K562 (cell line): ENCODE results near the gene DCAF17. TPM values are rescaled to one million over a fixed set of nuclear protein-coding genes. Genes with fewer than 3 reads are reported as not detected.

Experiments used
- ATAC-seq: fragments of 200-7000 bp; cut with Tn5 transposase; 3 replicates; pipeline ENCODE4 v1.9.1; 2020; ENCODE audit warnings: moderate library complexity
- BruUV-seq: library from RNA; stranded (reverse); fragments of 400-500 nt; replicated peaks from 2 replicates; lab custom pipeline; 2021; lab: Mats Ljungman, UMichigan
- CTCF ChIA-PET: fragments of 300-600 bp; formaldehyde crosslinking; extraction: SDS; loops from one replicate; lab custom pipeline; 2021; ENCODE audit warnings: low intra/inter-chr PET ratio; lab: Yijun Ruan, JAX
- POLR2A ChIA-PET: fragments of 300-600, 350-650 bp; sonication (Branson Sonifier 250); formaldehyde crosslinking; extraction: SDS; loops from one replicate; lab custom pipeline; 2021; ENCODE audit warnings: antibody characterized with exemption, inconsistent platforms; lab: Yijun Ruan, JAX
- DNase-seq, 4 experiments: peaks; one replicate each; pipeline versions ENCODE4 v3.0.0 to v3.0.0-alpha.2; 2011 to 2018; ENCODE audit warnings: low spot score in 3 of 4, mixed read lengths in 3 of 4; ENCODE audit errors: extremely low read depth in 1 of 4
- FAIRE-seq: peaks from 2 replicates; lab custom pipeline; 2011; peaks lifted over from hg19 to GRCh38; lab: Jason Lieb, UNC
- H2AFZ ChIP-seq: 2 replicates; pipeline ENCODE4 v1.6.0; 2011; ENCODE audit warnings: low read depth, low read length, control low read depth, inconsistent platforms
- H3K27ac ChIP-seq: fragments of 200-600 bp; 3 replicates; pipeline ENCODE4 v1.8.0; 2011; ENCODE audit warnings: low read depth, mild to moderate bottlenecking, control low read depth, inconsistent platforms, low read length, moderate library complexity, mixed read lengths; ENCODE audit errors: extremely low read depth
- H3K27me3 ChIP-seq, 2 experiments: fragments of 300-600 bp in 1 of 2; 2 replicates in 1 of 2; 3 replicates in 1 of 2; pipeline versions ENCODE4 v1.6.0 to v1.8.0; 2011; ENCODE audit warnings: inconsistent platforms in 2 of 2, low read length in 2 of 2, mild to moderate bottlenecking in 1 of 2, mixed read lengths in 1 of 2, moderate library complexity in 1 of 2; ENCODE audit not compliant: control insufficient read depth in 2 of 2, insufficient read depth in 2 of 2
- H3K36me3 ChIP-seq: fragments of 300-600 bp; 3 replicates; pipeline ENCODE4 v1.8.0; 2011; ENCODE audit warnings: mild to moderate bottlenecking, low read length, inconsistent platforms; ENCODE audit not compliant: control insufficient read depth, insufficient read depth
- H3K4me1 ChIP-seq, 2 experiments: fragments of 200-600 bp in 1 of 2; replicated peaks in 1 of 2; 2 replicates in 1 of 2; 3 replicates in 1 of 2; pipeline versions ENCODE4 v1.5.1 to v1.8.0; 2011; ENCODE audit warnings: inconsistent platforms in 2 of 2, low read length in 2 of 2, mild to moderate bottlenecking in 1 of 2, mixed read lengths in 1 of 2, moderate library complexity in 1 of 2; ENCODE audit not compliant: control insufficient read depth in 2 of 2, insufficient read depth in 2 of 2
- H3K4me2 ChIP-seq: 2 replicates; pipeline ENCODE4 v1.6.1; 2011; ENCODE audit warnings: low read length, control low read depth, inconsistent platforms, mixed read lengths; ENCODE audit not compliant: insufficient read depth
- H3K4me3 ChIP-seq: fragments of 200-600 bp; sonication (generic), shearing (Covaris generic); 2 replicates; pipeline ENCODE4 v1.5.1; 2016; ENCODE audit warnings: control low read depth, inconsistent platforms
- H3K79me2 ChIP-seq: fragments of 200-600 bp; 3 replicates; pipeline ENCODE4 v1.8.0; 2011; ENCODE audit warnings: low read length, inconsistent platforms; ENCODE audit not compliant: control insufficient read depth, insufficient read depth
- H3K9ac ChIP-seq, 2 experiments: 2 replicates each; pipeline versions ENCODE4 v1.6.0 to v1.6.1; 2011; ENCODE audit warnings: low read depth in 2 of 2, low read length in 2 of 2, control low read depth in 1 of 2, inconsistent platforms in 1 of 2, mild to moderate bottlenecking in 1 of 2, mixed read lengths in 1 of 2; ENCODE audit not compliant: insufficient read depth in 1 of 2
- H3K9me1 ChIP-seq: one replicate; pipeline ENCODE4 v1.6.0; 2011; ENCODE audit warnings: inconsistent platforms, mild to moderate bottlenecking, low read length, moderate library complexity; ENCODE audit not compliant: control insufficient read depth, insufficient read depth
- H3K9me3 ChIP-seq: replicated peaks from 2 replicates; pipeline ENCODE4 v1.5.1; 2011; ENCODE audit warnings: low read depth, low read length, inconsistent platforms; ENCODE audit not compliant: control insufficient read depth, insufficient read depth
- H4K20me1 ChIP-seq: replicated peaks from 2 replicates; pipeline ENCODE4 v1.6.1; 2011; ENCODE audit warnings: low read length, inconsistent platforms, mixed read lengths; ENCODE audit not compliant: control insufficient read depth, insufficient read depth
- CBX8 ChIP-seq: fragments of 200-600 bp; sonication (generic); IDR thresholded peaks from 2 replicates; pipeline ENCODE4 v1.6.1; 2012; ENCODE audit warnings: borderline replicate concordance, mixed run types, low read depth, mild to moderate bottlenecking, moderate library complexity, mixed read lengths, low read length, control low read depth, inconsistent platforms; ENCODE audit not compliant: poor library complexity, severe bottlenecking; ENCODE audit errors: extremely low read depth
- CEBPB ChIP-seq: fragments of 450-650 bp; IDR thresholded peaks from 2 replicates; pipeline ENCODE4 v1.6.1; 2016; ENCODE audit warnings: missing genetic modification characterization, missing compliant biosample characterization
- KAT7 ChIP-seq: sonication (generic); formaldehyde crosslinking; IDR thresholded peaks from 2 replicates; pipeline ENCODE4 v1.8.0; 2022; ENCODE audit warnings: missing genetic modification reagents, mild to moderate bottlenecking, borderline replicate concordance
- NFIC ChIP-seq: fragments of 450-650 bp; IDR thresholded peaks from 2 replicates; pipeline ENCODE4 v1.6.1; 2017; ENCODE audit warnings: mild to moderate bottlenecking, inconsistent platforms
- SIRT6 ChIP-seq: IDR thresholded peaks from one replicate; pipeline ENCODE4 v1.6.1; 2012; ENCODE audit warnings: low read depth, mild to moderate bottlenecking, control low read depth, inconsistent platforms, low read length, moderate library complexity
- SPI1 ChIP-seq: IDR thresholded peaks from 2 replicates; pipeline ENCODE4 v1.6.1; 2011; ENCODE audit warnings: low read depth, low read length, control low read depth, borderline replicate concordance
- TAF9B ChIP-seq: fragments of 450-650 bp; IDR thresholded peaks from 2 replicates; pipeline ENCODE4 v1.6.1; 2018; ENCODE audit warnings: mild to moderate bottlenecking; ENCODE audit not compliant: partially characterized antibody
- ZBTB7A ChIP-seq: IDR thresholded peaks from 2 replicates; pipeline ENCODE4 v1.6.1; 2011; ENCODE audit warnings: low read depth, mild to moderate bottlenecking, low read length, moderate library complexity, borderline replicate concordance; ENCODE audit not compliant: control insufficient read depth
- WGBS: fragments of 100-300 bp; shearing (Covaris generic); methylation state at CpG from one replicate; pipeline ENCODE4 v1.1.6; 2016; ENCODE audit warnings: low coverage, mixed read lengths; ENCODE audit not compliant: insufficient coverage; ENCODE audit errors: missing lambda C conversion rate; 5-methylcytosine and 5-hydroxymethylcytosine counted together
- in situ Hi-C: fragments of 300-500 bp; cut with MboI; formaldehyde crosslinking; loops from 4 replicates; pipeline ENCODE4 v1.15.0; 2018; ENCODE audit warnings: inconsistent platforms, mixed read lengths
- intact Hi-C: fragments of 100-400 bp; cut with micrococcal nuclease; formaldehyde crosslinking; loops from 2 replicates; pipeline ENCODE4 v1.14.2; 2022
- polyA plus RNA-seq, 8 experiments: library from polyadenylated mRNA; depleted of rRNA in 4 of 8; stranded (reverse) in 5 of 8; unstranded in 3 of 8; fragments of >200 nt; fragmentation: Nextera tagmentation in 2 of 8; fragmentation: Illumina TruSeq in 1 of 8; extraction: Ambion mirVana in 2 of 8; extraction: Trizol in 1 of 8; gene quantifications; 2 replicates each; pipeline versions ENCODE4 v1.2.1 to v1.2.3, GENCODE V29; 2011 to 2014; ENCODE audit warnings: inconsistent platforms in 1 of 8, missing spikeins in 1 of 8
- total RNA-seq, 7 experiments: library from RNA; depleted of rRNA in 6 of 7; stranded (reverse); fragments of >200 nt in 6 of 7; fragmentation: Illumina TruSeq in 2 of 7; extraction: Trizol in 2 of 7; gene quantifications; 2 replicates each; pipeline versions ENCODE4 v1.2.1 to v1.2.3, GENCODE V29; 2011 to 2021; ENCODE audit warnings: low replicate concordance in 1 of 7
- TF ChIP-seq, protein P1 (sequence below): fragments of 250-450 bp; sonication (Bioruptor Pico); IDR thresholded peaks from 2 replicates; pipeline ENCODE4 v1.8.0; 2021; ENCODE audit warnings: borderline replicate concordance, mild to moderate bottlenecking, moderate library complexity; ENCODE audit not compliant: poor library complexity, severe bottlenecking

Gene DCAF17
- total and polyA plus RNA-seq, 9 of the 15 experiments (the other 6 are each of a cell fraction or from before 2014, with no cell fraction given) = 10.0 to 38.5 (median 27.1) TPM

DNA sequence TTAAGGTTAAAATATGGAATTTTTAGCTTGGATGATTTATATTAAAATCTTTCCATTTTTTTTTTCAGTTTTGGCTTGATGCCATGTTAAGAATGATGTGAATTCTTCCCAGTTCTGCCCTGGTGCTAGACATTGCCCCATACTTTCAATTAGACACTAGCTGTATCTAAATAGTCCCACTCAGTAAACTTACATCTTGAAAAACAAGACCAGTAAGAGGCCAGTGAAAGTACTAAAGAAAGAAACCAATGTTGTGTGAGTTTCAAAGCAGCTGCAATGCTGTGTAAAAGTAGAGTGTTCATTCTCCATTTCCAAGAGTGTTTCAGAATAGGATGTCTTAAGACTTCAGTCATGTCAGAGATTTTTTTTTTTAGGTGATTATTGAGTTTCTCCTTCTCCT, 48.3 kb downstream of the DCAF17 start:
- ChIA-PET POLR2A (interaction anchor here (0.6 to 1.2 kb wide), 5 partner anchors 18 to 631 kb away, joined by 3 to 4 read pairs (median 3); partner anchors contain the start of genes DCAF17 and METTL8), CTCF (no interaction called here)
- BruUV-seq = TSS peak; percentile 10
- no peak for TF ChIP-seq SIRT6
- peak; percentile 45 for TF ChIP-seq NFIC
- H3K9ac ChIP-seq = no peak overlapping the region
- intact Hi-C loops = no loop called here
- H3K79me2 ChIP-seq = no peaks in the 10 kb centered on the region
- FAIRE-seq = no peak
- no peaks in the 10 kb centered on the region for H3K9me1 ChIP-seq
- no peaks in the 10 kb centered on the region for H3K4me1 ChIP-seq
- no peak overlapping the region for H3K27ac ChIP-seq
- no peak overlapping the region for H3K4me2 ChIP-seq
- no peak for ATAC-seq
- H3K4me3 ChIP-seq = no peak overlapping the region
- H2AFZ ChIP-seq = no peak overlapping the region
- in situ Hi-C loops = no loop called here
- DNase-seq = no peak
- H3K9me3 ChIP-seq = no peaks in the 10 kb centered on the region
- H3K36me3 ChIP-seq = peaks cover 71% of the 10 kb centered on the region
- H3K27me3 ChIP-seq = no peaks in the 10 kb centered on the region
- no peaks in the 10 kb centered on the region for H4K20me1 ChIP-seq

DNA sequence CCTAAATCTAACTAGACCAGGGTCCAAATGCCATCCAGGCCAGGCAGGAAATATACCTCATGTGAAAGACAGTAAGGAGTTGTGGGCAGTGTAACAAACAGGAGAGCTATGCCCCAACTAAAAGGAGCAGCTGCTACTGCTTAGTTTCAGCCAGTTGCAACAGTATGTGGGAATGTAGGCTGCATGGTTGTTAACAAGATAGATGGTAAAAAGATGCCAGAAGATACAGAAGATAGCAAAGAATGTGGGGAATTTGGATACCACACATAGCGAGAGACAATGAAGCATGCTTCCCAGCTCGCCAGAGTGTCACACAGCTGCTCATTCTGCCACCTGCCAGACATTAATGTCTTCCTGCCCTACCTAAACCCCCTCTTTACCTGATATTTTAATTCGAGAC, 48.9 kb downstream of the DCAF17 start:
- DNase-seq (no peak), ATAC-seq (no peak), FAIRE-seq (no peak)
- Histone ChIP-seq H3K9ac (no peak overlapping the region), H3K9me3 (no peaks in the 10 kb centered on the region), H2AFZ (no peak overlapping the region), H3K4me3 (no peak overlapping the region), H3K9me1 (no peaks in the 10 kb centered on the region), H3K4me2 (no peak overlapping the region), H3K4me1 (no peaks in the 10 kb centered on the region), H3K27me3 (no peaks in the 10 kb centered on the region), H4K20me1 (no peaks in the 10 kb centered on the region), H3K79me2 (no peaks in the 10 kb centered on the region), H3K36me3 (peaks cover 65% of the 10 kb centered on the region), H3K27ac (no peak overlapping the region)
- TF ChIP-seq TAF9B = no peak
- TF ChIP-seq SPI1 = no peak
- TF ChIP-seq, protein P1, sequence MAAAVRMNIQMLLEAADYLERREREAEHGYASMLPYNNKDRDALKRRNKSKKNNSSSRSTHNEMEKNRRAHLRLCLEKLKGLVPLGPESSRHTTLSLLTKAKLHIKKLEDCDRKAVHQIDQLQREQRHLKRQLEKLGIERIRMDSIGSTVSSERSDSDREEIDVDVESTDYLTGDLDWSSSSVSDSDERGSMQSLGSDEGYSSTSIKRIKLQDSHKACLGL (CRISPR knock-in tag) = no peak
- no peak for TF ChIP-seq CEBPB (tag)
- no peak for TF ChIP-seq KAT7 (CRISPR knock-in tag)
- no peak for TF ChIP-seq ZBTB7A
- no peak for TF ChIP-seq CBX8
- intact Hi-C loops = no loop called here
- POLR2A ChIA-PET = interaction anchor here (0.6 to 1.2 kb wide), 7 partner anchors 18 to 631 kb away, joined by 3 to 4 read pairs (median 3); partner anchors contain the start of genes DCAF17, GORASP2 and METTL8
- BruUV-seq = no TSS peak
- CTCF ChIA-PET = no interaction called here
- WGBS = 89% methylated on average over 3 of the region's 3 CpGs
- in situ Hi-C loops = no loop called here
